ENCODE results near the gene OR10H1. TPM values are rescaled to one million over a fixed set of nuclear protein-coding genes. Genes with fewer than 3 reads are reported as not detected.
"Not testable (repeated sequence)": the region's sequence is repeated elsewhere in the genome, so short reads cannot be mapped to it uniquely, and the experiment has no call there.

OR10H1 gene
- total RNA-seq, 2 experiments from 2014 or later, result not detected

DNA sequence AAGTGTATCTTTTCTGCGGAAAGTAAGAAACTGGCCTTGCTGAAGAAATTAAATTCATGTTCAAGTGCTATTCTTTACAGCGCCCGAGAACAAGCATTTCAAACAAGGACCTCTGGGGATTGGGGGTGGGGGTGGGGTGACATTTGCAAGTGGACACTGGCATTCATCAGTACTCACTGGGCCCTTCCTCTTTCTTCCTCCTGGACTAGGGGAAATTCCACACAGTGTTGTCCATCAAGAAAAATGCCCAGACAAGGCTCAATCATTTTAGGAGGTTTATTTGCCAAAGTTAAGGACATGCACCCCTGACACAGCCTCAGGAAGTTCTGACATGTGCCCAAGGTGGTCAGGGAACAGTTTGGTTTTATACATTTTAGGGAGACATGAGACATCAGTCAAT, 22.9 kb upstream of the OR10H1 start:
- DNase-seq, result no peak
- Mint-ChIP-seq H3K27me3 (peaks cover 3% of the 10 kb centered on the region), H3K4me3 (peak overlapping the region; percentile 9), H3K36me3 (peaks cover 2% of the 10 kb centered on the region), H3K4me1 (peaks cover 23% of the 10 kb centered on the region), H3K27ac (no peak overlapping the region), H3K9me3 (no peaks in the 10 kb centered on the region)
- POLR2A ChIA-PET, result interaction anchor here (2.3 kb wide), 1 partner anchor 232 kb away, joined by 8 read pairs; no protein-coding TSS in a partner anchor
- ATAC-seq (ENCODE audit: low read depth), result no peak

DNA sequence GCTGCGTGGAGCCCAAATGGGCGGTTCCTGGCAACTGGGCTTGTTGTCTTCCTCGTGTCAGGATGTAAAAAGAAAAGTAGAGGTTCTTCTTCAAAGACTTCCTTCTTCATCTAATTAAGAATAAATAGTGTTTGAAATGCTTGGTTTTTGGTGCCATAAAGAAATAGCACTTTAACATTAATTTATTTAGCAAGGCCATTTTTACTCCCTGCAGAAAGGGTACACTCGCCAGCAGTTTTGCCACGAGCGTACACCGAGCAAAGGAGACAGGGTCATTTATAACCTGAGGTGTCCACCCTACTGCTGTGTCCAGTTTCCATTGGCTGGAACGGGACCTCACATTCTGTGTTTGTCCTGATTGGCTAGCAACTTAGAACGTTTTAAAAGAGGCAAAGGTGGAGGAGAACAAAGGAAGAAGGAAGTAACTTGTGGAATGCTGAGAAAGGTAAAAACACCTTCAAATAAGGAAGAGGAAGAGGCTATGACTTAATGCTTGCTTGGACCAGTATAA, 21.8 kb upstream of the OR10H1 start:
- H3K27me3 Mint-ChIP-seq, result peaks cover 3% of the 10 kb centered on the region
- POLR2A ChIA-PET, result interaction anchor here (0.6 to 2.3 kb wide), 15 partner anchors 9 to 363 kb away, joined by 3 to 9 read pairs (median 3); partner anchors contain the start of genes FAM32A and TPM4
- H3K4me3 Mint-ChIP-seq, result peak overlapping the region; percentile 97
- ATAC-seq (ENCODE audit: low read depth) (peak; percentile 2), DNase-seq (no peak)
- H3K9me3 Mint-ChIP-seq, result no peaks in the 10 kb centered on the region
- H3K4me1 Mint-ChIP-seq, result peaks cover 18% of the 10 kb centered on the region
- peaks cover 2% of the 10 kb centered on the region for H3K36me3 Mint-ChIP-seq
- peak overlapping the region; percentile 100 for H3K27ac Mint-ChIP-seq

DNA sequence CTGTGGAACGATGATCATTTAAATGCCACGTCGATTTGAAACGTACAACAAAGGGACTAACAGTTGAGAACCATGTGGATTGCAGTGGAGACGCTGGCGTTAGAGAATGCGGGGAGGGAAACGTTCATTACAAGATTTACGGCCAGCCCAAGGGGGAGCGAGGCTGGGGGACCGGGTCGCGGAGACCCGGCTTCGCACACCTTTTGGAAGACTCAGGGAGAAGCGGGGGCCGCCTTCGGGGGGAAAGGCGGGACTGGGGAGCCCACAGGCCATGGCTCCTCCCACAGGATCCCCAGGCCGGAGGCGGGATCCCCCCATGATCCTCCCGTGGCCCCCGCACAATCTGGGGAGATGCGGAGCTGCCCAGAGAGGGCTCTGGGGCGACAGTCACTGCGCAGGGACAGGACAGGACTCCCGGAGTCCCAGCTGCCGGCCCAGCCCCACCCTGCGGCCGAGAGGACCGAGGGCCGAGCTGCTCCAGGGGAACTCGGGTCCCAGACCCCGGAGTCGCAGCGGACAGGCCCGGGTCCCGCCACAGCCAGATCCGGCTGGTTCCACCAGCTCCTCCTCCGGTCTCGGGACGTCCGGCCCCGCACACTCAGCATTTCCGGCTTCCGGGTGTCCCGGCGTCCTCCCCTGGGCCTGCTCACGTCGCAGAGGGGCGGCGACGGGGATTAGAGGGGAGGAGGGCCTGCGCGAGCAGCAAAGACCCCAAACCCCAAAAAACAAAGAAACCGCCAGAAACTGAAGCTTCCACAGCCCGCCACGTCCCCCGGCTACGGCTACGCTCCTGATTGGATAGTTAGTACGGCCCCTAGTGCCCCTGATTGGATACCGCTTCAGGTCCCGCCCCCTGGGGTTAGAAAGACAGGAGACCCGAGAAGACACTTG, 21.1 kb upstream of the OR10H1 start:
- peak overlapping the region; percentile 100 for H3K27ac Mint-ChIP-seq
- POLR2A ChIA-PET, result interaction anchor here (0.6 to 2.3 kb wide), 19 partner anchors 10 to 488 kb away, joined by 3 to 9 read pairs (median 3); partner anchors contain the start of genes FAM32A, KLF2 and TPM4

DNA sequence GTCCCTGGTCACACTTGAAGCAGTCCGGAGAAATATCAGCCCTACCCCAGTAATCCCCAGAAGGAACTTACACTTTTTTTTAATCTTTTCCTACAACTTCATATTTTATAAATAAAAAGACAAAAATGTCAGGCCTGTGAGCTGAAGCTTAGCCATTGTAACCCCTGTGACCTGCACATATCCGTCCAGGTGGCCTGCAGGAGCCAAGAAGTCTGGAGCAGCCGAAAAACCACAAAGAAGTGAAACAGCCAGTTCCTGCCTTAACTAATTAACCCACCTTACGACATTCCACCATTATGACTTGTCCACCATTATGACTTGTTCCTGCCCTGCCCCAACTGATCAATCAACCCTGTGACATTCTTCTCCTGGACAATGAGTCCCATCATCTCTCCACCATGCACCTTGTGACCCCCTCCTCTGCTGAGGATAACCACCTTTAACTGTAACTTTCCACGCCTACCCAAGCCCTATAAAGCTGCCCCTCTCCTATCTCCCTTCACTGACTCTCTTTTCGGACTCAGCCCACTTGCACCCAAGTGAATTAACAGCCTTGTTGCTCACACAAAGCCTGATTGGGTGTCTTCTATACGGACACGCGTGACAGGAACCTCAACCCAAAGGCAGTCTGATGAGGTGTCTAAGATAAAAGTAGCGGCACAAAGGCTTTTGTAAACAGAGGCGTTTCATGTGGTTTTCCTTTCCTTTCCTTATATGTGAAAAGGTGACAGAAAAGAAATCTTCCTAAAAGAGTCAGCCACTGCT, 20.3 kb upstream of the OR10H1 start:
- DNase-seq (peak; percentile 42), ATAC-seq (ENCODE audit: low read depth) (peak; percentile 27)
- Mint-ChIP-seq H3K4me1 (peaks cover 18% of the 10 kb centered on the region), H3K4me3 (peak overlapping the region; percentile 97), H3K27ac (peak overlapping the region; percentile 100)
- not testable (repeated sequence) for H3K27me3 Mint-ChIP-seq, H3K9me3 Mint-ChIP-seq, H3K36me3 Mint-ChIP-seq
- POLR2A ChIA-PET, result interaction anchor here (1.4 to 1.8 kb wide), 2 partner anchors 22 to 274 kb away, joined by 3 to 5 read pairs; no protein-coding TSS in a partner anchor

More for the DNA sequence above, 21.1 kb upstream of the OR10H1 start:
- DNase-seq (peak; percentile 89), ATAC-seq (ENCODE audit: low read depth) (peak; percentile 93)
- Mint-ChIP-seq H3K4me3 (peak overlapping the region; percentile 97), H3K27me3 (peaks cover 3% of the 10 kb centered on the region), H3K9me3 (no peaks in the 10 kb centered on the region), H3K36me3 (peaks cover 2% of the 10 kb centered on the region), H3K4me1 (peaks cover 18% of the 10 kb centered on the region)

DNA sequence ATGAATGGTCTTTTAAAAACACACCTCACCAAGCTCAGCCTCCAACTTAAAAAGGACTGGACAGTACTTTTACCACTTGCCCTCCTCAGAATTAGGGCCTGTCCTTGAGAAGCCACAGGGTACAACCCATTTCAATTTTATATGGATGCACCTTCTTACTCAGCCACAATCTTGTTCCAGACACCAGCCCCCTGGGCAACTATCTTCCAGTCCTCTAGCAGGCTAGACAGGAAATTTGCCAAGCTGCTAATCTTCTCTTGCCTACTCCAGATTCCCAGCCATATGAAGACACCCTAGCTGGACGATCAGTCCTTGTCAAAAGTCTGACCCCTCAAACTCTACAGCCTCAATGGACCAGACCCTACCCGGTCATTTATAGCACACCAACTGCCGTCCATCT, 18.8 kb upstream of the OR10H1 start:
- not testable (repeated sequence) for H3K27ac Mint-ChIP-seq; H3K27me3 Mint-ChIP-seq; H3K36me3 Mint-ChIP-seq; H3K9me3 Mint-ChIP-seq; DNase-seq; ATAC-seq (ENCODE audit: low read depth); H3K4me3 Mint-ChIP-seq
- peaks cover 18% of the 10 kb centered on the region for H3K4me1 Mint-ChIP-seq
- POLR2A ChIA-PET, result interaction anchor here (0.8 kb wide), 1 partner anchor 10 kb away, joined by 3 read pairs; no protein-coding TSS in a partner anchor

DNA sequence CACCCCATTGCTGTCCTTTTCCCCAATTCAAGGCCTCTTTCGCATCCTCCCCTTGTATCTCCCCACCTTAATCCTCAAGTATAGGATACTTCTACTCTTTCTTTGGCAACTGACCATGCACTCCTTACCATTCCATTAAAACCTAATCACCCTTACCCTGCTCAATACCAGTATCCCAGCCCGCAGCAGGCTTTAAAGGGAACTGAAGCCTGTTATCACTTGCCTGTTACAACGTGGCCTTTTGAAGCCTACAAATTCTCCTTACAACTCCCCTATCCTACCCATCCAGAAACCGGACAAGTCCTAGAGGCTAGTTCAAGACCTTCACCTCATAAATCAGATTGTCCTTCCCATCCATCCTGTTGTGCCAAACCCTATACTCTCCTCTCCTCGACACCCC, 16.2 kb upstream of the OR10H1 start:
- no peak overlapping the region for H3K27ac Mint-ChIP-seq
- no peak overlapping the region for H3K4me3 Mint-ChIP-seq
- H3K36me3 Mint-ChIP-seq, result peaks cover 2% of the 10 kb centered on the region
- no peak for DNase-seq
- H3K27me3 Mint-ChIP-seq, result peaks cover 3% of the 10 kb centered on the region
- ATAC-seq (ENCODE audit: low read depth), result no peak
- POLR2A ChIA-PET, result no interaction called here
- peaks cover 9% of the 10 kb centered on the region for H3K4me1 Mint-ChIP-seq
- no peaks in the 10 kb centered on the region for H3K9me3 Mint-ChIP-seq

DNA sequence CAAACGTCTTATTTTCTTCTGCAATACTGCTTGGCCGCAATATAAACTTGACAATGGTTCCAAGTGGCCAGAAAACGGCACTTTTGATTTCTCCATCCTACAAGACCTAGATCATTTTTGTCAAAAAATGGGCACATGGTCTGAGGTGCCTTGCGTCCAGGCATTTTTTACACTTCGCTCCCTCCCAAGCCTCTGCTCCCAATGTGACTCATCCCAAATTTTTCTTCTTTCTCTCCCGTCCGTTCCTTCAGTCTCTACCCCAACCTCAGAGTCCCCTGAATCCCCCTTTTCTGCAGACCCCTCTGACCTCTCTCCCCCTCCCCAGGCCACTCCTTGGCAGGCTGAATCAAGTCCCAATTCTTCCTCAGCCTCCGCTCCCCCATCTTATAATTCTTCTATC, 14.3 kb upstream of the OR10H1 start:
- POLR2A ChIA-PET, result no interaction called here
- H3K9me3 Mint-ChIP-seq, result no peaks in the 10 kb centered on the region
- no peak for ATAC-seq (ENCODE audit: low read depth)
- no peak for DNase-seq
- no peaks in the 10 kb centered on the region for H3K4me1 Mint-ChIP-seq
- no peak overlapping the region for H3K4me3 Mint-ChIP-seq
- no peak overlapping the region for H3K27ac Mint-ChIP-seq
- H3K36me3 Mint-ChIP-seq, result no peaks in the 10 kb centered on the region
- H3K27me3 Mint-ChIP-seq, result no peaks in the 10 kb centered on the region

DNA sequence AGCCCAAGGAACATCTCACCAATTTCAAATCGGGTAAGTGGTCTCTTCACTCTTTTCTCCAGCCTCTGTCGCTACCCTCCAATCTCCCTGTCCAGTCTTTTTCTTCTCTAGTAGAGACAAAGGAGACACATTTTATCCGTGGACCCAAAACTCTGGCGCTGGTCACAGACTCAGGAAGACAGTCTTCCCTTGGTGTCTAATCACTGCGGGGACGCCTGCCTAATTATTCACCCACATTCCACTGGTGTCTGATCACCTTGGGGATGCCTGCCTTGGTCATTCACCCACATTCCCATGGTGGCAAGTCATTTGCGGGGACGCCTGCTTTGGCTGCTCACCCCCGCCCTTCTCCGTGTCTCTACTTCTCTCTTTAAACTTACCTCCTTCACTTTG, 13.8 kb upstream of the OR10H1 start:
- Mint-ChIP-seq H3K4me3 (no peak overlapping the region), H3K27me3 (no peaks in the 10 kb centered on the region), H3K27ac (no peak overlapping the region), H3K9me3 (no peaks in the 10 kb centered on the region), H3K4me1 (no peaks in the 10 kb centered on the region), H3K36me3 (no peaks in the 10 kb centered on the region)
- no peak for ATAC-seq (ENCODE audit: low read depth)
- no peak for DNase-seq
- POLR2A ChIA-PET, result no interaction called here

DNA sequence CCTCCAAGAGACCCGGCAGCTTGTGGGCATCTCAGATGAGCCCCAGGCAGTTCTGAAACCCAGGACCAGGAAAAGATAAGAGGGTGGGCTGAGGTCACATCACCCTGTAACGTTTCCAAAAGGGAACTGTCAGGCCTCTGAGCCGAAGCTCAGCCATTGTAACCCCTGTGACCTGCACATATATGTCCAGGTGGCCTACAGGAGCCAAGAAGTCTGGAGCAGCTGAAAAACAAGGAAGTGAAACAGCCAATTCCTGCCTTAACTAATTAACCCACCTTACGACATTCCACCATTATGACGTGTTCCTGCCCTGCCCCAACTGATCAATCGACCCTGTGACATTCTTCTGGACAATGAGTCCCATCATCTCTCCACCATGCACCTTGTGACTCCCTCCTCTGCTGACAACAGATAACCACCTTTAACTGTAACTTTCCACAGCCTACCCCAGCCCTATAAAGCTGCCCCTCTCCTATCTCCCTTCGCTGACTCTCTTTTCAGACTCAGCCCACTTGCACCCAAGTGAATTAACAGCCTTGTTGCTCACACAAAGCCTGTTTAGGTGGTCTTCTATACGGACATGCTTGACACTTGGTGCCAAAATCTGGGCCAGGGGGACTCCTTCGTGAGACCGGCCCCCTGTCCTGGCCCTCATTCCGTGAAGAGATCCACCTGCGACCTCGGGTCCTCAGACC, 13.3 kb upstream of the OR10H1 start:
- DNase-seq; ATAC-seq (ENCODE audit: low read depth); POLR2A ChIA-PET; H3K27ac Mint-ChIP-seq; H3K9me3 Mint-ChIP-seq; H3K36me3 Mint-ChIP-seq; H3K27me3 Mint-ChIP-seq; H3K4me3 Mint-ChIP-seq; H3K4me1 Mint-ChIP-seq: not testable (repeated sequence)

DNA sequence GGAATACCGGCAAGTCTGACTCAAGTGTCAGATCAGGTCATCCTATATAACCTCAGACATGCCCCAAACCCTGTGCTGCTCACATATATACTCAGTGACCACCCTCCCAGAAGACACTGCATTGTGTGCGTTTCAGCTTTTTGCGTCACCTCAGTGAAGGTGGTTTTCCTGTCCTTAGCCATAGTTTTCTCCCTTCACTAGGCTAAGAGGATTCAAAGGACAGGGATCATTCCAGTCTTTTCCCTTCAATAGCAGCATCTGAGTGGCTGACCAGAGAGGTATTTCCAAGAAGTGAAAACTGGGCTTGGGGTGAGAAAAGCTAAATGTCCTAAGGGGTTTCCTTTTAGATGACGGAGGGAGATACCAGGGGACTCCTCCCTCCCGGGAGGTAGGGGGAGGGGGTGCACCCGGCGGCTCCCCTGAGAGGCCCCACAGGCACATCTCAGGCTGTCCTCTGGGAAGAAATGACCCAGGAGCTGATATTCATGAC, 12.7 kb upstream of the OR10H1 start:
- H3K4me1 Mint-ChIP-seq, result no peaks in the 10 kb centered on the region
- POLR2A ChIA-PET, result no interaction called here
- ATAC-seq (ENCODE audit: low read depth), result no peak
- DNase-seq, result no peak
- H3K27ac Mint-ChIP-seq, result no peak overlapping the region
- no peaks in the 10 kb centered on the region for H3K27me3 Mint-ChIP-seq
- no peaks in the 10 kb centered on the region for H3K9me3 Mint-ChIP-seq
- no peak overlapping the region for H3K4me3 Mint-ChIP-seq
- no peaks in the 10 kb centered on the region for H3K36me3 Mint-ChIP-seq

DNA sequence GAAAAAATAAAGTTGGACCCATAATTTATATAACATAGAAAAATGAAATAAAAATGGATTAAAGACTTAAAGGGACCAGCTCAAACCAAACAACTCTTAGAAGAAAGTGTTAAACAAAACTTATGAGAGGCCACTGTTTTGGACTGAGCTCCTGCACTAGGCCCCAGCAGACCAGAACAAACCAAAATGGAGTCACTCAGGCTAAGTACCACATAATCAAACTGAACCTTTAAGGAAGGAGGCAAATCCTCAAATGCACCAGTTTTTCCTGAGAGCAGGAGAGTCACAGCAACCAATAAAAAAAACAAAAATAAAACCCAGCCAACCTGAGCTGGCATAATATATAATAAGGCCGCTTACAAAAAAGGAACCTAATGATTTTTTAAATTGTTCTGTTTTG, 10.3 kb upstream of the OR10H1 start:
- POLR2A ChIA-PET, result interaction anchor here (1.2 kb wide), 1 partner anchor 11 kb away, joined by 3 read pairs; no protein-coding TSS in a partner anchor

DNA sequence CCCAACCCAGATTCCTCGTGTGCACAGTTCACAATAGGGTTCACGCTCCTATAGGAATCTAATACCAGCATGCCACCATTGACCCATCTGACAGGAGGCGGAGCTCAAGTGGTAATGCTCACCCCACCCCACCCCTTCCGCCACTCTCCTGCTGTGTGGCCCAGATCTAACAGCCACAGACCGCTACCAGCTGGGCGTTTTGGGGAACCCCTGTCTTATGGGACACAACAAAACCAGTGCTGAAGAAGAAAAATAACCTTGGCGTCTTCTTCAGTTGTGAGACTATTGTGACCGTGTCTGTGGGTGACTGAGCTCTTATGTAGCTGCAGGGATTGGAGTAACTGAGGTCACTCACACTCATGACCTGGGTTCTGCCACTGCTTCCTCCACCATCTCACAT, 5.2 kb upstream of the OR10H1 start:
- DNase-seq (no peak), ATAC-seq (ENCODE audit: low read depth) (no peak)
- H3K36me3 Mint-ChIP-seq, result no peaks in the 10 kb centered on the region
- no peak overlapping the region for H3K4me3 Mint-ChIP-seq
- H3K27me3 Mint-ChIP-seq, result peaks cover 3% of the 10 kb centered on the region
- POLR2A ChIA-PET, result no interaction called here
- H3K27ac Mint-ChIP-seq, result no peak overlapping the region
- no peaks in the 10 kb centered on the region for H3K9me3 Mint-ChIP-seq
- no peaks in the 10 kb centered on the region for H3K4me1 Mint-ChIP-seq

More for the DNA sequence above, 10.3 kb upstream of the OR10H1 start:
- no peak for DNase-seq
- no peak overlapping the region for H3K27ac Mint-ChIP-seq
- H3K4me3 Mint-ChIP-seq, result no peak overlapping the region
- H3K36me3 Mint-ChIP-seq, result no peaks in the 10 kb centered on the region
- ATAC-seq (ENCODE audit: low read depth), result no peak
- no peaks in the 10 kb centered on the region for H3K4me1 Mint-ChIP-seq
- no peaks in the 10 kb centered on the region for H3K9me3 Mint-ChIP-seq
- H3K27me3 Mint-ChIP-seq, result no peaks in the 10 kb centered on the region

DNA sequence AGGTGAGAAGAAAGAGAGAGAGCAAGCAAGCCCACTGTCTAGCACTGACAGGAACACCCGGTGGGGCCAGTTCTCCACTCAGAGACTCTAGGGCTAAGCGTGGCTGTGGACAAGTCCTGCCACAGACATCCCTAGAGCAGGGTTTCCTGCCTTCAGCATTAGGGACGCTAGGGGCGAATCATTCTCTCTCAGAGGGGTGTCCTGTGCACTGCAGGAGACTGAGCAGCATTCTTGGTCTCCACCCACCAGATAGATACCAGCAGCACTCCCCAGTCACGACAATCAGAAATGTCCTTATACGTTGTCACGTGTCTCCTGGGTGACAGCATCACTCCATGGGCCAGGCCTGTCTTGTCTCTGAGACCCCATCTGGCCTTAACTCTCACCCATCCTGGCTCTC, 1.5 kb downstream of the OR10H1 start:
- Mint-ChIP-seq H3K4me1 (peaks cover 1% of the 10 kb centered on the region), H3K36me3 (no peaks in the 10 kb centered on the region), H3K27ac (no peak overlapping the region), H3K9me3 (no peaks in the 10 kb centered on the region), H3K4me3 (no peak overlapping the region), H3K27me3 (peaks cover 12% of the 10 kb centered on the region)
- DNase-seq (no peak), ATAC-seq (ENCODE audit: low read depth) (no peak)
- POLR2A ChIA-PET, result no interaction called here
